HG03039 (cell line): Measurements from ENCODE around the gene GTPBP10.
A peak's percentile ranks its signal among the peaks of the same experiment; 100 is the strongest.
"Not testable (repeated sequence)": the region's sequence is repeated elsewhere in the genome, so short reads cannot be mapped to it uniquely, and the experiment has no call there.

Source experiments
- ATAC-seq: cut with Tn5 transposase; IDR thresholded peaks from one replicate; pipeline ENCODE4 v1.9.1; 2021; ENCODE audit warnings: mild to moderate bottlenecking, moderate library complexity; ENCODE audit not compliant: unreplicated experiment

GTPBP10 gene, protein sequence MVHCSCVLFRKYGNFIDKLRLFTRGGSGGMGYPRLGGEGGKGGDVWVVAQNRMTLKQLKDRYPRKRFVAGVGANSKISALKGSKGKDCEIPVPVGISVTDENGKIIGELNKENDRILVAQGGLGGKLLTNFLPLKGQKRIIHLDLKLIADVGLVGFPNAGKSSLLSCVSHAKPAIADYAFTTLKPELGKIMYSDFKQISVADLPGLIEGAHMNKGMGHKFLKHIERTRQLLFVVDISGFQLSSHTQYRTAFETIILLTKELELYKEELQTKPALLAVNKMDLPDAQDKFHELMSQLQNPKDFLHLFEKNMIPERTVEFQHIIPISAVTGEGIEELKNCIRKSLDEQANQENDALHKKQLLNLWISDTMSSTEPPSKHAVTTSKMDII

DNA sequence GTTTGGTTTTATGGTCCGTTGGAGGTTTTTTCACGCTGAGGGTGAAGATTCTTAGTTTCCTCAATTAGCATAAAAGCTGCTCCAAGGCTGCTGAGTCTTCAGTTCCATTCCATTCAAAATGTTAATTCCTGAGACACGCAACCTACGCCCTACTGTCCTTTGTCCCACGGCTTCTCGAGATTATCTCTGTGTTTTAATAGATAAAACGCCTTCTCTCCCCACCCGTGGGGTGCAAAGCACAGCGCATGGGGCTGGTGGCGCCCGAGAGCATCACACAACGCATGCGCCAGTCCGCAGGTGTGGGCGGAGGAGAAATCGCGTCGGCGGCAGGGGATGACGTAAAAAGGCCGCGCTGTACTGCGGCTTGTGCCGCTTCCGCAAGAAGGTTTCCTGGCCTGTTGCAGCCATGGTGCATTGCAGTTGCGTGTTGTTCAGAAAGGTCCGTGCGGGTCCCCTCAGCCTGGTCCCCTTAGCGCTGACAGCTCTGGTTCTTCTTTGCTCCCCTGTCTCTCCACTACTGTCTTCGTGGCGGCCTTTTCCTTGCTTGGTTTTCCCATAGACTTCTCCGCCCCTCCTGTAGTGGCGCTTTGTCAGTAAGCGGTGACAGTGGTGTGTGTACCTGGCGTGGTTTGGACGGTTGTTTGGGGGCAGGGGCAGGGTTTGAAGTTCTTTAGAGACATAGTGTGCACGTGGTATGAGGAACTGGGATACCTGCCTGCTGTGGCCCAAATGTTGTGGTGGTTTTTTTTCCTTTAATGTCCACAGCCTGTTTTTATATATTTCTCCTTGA lies at the start of gene GTPBP10:
GTPBP10 (plus strand) TSS at position 381 of the 790 bp plus-strand sequence; CDS start at position 407, 26 bp downstream.
- peak; percentile 91 for ATAC-seq

DNA sequence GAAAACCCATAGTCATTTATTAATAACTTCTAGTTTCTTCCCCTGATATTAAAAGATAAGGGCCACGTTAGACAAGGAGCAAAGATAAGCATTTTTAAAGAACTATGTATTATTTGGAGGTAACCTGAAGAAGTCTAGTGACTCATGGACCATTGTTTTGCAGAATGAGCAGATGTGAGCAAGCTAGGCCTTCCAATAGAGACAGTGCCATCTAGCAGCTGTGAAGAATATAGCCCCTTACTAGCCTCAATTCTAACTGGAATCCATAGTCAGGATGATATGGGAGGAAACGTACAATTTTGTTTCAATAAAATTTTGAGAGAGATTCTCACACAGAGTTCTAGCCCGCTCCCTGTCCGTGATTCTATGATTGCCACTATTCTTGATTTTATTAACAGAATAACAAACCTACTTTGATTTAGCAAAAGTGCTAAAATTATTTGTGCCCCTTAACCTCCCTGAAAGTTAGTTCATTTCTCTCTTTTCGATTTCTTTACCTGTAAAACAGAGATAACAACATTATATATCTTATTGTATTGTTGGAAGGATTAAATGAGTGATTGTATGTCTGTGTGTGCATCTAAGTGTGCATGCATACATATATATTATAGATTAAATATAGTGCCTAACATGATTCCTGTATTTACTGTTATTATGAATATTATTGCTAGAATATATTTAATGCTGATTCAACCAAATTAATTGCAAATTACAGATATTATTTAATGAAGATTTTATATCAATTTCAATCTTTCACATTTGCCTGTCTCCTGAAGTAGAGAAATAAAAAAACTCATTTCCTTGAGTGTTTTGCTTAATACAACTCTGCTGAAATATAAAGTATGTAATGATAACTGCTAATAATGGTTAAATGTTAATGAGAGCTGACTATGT lies 48.1 kb upstream of the GTPBP10 start:
- ATAC-seq = no peak

DNA sequence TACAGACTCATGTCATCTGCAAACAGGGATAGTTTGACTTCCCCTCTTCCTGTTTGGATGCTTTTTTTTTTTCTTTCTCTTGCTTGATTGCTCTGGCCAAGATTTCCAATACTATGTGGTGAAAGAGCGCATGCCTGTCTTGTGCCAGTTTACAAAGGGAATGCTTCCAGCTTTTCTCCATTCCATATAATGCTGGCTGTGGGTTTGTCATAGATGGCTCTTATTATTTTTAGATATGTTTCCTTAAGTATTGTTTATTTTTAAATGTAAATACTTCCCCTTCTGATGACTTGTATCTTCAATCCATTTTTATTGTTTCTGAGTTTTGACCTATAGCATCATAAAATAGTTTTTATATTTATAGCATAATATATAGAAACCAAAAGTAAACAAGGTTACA lies 43.3 kb upstream of the GTPBP10 start:
- ATAC-seq = no peak

DNA sequence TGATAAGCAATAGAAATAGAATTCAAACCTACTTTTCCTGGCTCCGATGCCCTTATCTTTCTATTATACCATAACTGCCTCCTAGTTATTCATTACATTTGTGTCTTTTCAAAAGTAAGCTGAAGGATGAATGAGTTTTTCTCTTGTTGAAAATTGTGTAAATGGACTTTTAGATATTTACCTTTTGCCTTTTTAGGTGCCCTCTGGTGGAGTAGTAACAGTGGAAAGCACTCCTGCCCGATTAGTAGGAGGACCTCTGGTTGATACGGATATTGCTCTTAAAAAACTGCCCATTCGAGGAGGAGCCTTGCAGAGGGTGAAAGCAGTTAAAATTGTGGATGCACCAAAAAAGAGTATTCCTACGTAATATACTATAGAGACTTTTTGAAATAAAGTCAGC lies 36.6 kb upstream of the GTPBP10 start:
- no peak for ATAC-seq

DNA sequence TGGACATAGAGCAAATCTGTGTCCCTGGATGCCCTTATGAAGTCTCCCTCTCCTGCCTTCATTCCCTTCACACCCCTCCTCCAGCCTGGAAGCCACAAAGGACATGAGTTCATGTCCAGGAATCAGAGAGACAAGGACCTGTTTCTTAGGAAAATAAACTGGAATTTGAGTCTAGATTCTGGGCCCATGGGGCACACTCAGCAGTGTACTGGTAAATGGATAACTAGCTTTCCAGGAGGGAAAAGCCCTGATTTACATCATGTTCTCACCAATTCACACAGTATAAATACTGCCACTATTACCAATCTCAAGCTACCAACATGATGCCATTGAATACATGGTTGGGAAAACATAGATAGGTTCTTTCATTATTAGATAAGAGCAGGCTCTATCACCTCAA lies 35.3 kb upstream of the GTPBP10 start:
- no peak for ATAC-seq

DNA sequence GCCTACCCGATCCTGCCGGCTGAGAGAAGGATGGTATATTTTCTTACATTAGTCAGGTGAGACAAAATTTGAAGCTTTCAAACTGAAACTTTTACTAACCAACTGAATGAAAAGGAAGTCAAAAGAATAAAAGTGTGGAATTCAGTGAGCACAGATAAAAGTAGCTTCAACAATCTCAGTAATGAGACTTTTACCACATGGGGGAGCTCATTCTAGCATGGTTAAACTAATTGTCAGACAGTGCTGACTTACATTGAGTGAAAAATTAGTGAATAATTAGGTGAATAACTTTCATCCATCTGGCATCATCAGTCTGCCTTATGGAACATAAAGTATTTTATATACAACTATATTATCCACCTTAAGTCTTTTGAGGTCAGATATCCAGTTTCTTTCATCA lies 33.8 kb upstream of the GTPBP10 start:
- ATAC-seq = no peak

DNA sequence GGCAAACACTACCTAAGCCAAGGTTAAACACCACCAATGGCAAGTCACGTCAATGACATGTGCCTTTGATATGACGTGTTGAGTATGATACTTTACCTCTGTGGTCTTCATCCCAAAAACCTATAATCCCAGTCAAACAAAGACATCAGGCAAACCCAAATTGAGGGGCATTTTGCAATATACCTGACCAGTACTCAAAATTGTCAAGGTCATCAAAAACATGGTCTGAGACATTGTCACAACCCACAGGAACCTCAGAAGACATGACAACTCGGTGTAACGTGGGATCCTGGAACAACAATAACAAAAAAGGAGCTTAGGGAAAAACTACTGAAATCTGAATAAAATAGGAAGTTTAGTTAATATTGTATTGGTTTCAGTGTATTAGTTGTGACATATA lies 32.6 kb upstream of the GTPBP10 start:
- ATAC-seq = no peak

DNA sequence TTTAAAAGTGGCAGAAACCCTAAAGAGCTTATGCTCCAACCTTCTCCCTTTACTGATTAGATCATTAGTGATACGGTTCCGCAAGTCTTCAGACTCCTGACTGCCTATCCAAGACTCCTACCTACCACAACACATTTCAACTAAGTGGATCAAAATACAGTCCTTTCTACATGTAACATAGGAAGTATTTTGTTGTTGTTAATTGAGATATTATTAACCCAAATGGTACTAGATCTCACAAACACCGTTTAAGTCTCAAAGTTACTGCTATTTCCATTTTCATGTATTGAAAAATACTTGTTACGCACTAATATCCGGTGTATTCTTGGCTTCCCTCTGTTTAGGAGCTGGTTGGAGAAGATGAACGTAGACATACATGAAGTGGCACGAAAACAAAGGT lies 26.5 kb upstream of the GTPBP10 start:
- ATAC-seq = no peak

DNA sequence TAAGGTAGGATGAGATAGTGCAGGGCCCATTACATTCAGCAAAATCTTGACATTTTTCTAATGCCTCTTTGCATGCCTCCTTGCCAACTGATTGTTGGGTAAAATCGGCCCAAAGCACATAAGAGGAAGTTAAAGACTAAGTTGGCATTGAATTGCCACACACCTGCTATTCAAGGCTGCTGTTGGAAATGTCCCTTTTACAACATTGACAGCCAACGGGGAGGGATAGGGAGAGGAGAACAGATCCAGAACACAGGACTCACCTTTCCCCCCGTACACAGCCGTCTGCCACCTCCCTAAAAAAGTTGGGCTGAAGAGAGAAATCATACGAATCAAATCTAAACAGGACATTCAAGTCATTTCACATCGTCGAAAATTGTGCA lies 26.1 kb upstream of the GTPBP10 start:
- no peak for ATAC-seq

DNA sequence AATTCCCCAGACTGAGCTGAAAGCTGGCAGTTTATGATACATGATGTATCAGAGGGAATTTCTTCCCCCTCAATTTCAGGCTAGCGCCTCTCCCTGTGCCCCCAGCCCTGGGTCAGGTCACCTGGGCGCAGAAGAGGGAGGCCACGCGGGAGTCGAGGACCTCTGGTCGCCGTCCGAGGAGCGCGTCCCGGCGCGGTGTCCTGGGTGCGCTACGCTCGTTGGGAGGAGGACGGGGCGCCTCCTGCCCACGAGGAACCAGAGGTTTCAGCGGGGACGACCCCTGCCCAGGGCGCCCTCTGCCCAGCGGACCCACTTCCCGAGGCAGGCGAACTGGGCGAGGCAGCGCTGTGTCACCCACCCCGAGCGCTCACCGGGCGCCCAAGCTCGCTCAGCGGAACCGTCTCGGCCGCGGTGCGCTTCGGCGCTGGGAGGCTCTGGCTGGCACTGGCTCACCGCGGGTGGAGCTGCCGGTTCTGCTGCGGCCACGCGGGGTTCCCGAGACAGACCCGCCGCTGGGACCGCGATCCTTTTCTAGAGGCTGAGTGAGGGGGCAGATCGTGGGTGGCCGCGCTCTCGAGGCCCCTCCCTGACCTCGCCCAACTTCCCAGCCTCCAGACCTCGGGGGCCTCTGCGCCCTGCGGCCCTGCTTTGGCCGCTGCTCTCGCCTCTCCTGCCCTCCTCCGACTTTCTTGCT lies 25.6 kb upstream of the GTPBP10 start, which contains the start of gene FAM237B:
FAM237B (minus strand) TSS at position 504 of the 694 bp plus-strand sequence. CDS start 1,556 bp downstream, outside the sequence.
- ATAC-seq = no peak

DNA sequence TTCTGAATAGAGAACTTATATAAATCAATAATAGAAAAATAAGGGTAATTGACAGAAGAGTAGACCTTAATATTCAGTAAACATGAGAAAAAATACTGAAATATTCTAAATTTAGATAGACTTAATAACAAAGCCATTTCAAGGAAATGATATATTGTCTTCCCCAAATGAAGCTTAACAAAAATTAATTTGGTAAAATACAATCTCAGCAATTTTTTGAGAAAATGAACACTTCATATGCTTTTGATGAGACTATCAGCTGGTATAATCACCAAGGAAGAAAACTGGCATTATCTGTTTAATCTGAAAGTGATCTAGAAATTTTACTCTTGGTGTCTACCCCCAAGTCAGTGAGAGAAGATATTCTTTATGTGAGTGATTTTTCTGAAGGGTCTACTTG lies 23.7 kb upstream of the GTPBP10 start:
- ATAC-seq = no peak

DNA sequence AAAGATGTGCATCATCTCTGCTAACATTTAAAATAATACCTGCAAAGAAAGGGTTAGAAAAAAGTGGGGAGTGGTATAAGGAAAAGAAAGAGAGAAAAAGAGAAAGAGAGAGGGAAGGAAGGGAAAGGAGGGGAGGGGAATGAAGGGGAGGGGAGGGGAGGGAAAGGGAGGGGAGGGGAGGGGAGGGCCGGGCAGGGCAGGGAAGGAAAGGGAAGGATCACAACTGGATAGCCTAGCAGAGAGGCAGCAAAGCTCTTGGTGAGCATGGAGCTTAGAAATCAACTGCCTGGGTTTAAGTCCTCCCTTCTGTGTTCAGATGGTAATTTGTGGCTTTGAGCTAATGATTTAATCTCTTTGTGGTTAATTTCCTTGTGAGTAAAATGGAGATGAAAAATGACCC lies 20.0 kb upstream of the GTPBP10 start:
- ATAC-seq = no peak

DNA sequence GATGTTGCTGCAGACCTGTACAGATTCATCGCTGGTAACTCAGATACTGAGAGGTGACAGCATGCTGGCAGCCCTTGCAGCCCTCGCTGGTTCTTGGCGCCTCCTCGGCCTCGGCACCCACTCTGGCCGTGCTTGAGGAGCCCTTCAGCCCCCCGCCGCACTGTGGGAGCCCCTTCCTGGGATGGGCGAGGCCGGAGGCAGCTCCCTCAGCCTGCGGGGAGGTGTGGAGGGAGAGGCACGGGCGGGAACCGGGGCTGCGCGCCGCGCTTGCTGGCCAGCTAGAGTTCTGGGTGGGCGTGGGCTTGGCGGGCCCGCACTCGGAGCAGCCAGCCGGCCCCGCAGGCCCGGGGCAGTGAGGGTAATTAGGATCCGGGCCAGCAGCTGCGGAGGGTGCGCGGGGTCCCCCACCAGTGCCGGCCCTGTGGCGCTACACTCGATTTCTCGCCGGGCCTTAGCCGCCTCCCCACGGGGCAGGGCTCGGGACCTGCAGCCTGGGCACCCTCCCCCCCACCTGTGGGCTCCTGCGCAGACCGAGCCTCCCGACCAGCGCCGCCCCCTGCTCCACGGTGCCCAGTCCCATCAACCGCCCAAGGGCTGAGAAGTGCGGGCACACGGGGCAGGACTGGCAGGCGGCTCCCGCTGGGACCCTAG lies 12.2 kb upstream of the GTPBP10 start:
- ATAC-seq = no peak

DNA sequence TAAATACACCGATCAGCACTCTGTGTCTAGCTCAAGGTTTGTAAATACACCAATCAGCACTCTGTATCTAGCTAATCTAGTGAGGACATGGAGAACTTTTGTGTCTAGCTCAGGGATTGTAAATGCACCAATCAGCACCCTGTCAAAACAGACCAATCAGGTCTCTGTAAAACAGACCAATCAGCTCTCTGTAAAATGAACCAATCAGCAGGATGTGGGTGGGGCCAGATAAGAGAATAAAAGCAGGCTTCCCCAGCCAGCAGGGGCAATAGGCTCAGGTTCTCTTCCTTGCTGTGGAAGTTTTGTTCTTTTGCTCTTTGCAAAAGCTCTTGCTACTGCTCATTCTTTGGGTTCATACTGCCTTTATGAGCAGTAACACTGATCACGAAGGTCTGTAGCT lies 11.6 kb upstream of the GTPBP10 start:
- not testable (repeated sequence) for ATAC-seq

DNA sequence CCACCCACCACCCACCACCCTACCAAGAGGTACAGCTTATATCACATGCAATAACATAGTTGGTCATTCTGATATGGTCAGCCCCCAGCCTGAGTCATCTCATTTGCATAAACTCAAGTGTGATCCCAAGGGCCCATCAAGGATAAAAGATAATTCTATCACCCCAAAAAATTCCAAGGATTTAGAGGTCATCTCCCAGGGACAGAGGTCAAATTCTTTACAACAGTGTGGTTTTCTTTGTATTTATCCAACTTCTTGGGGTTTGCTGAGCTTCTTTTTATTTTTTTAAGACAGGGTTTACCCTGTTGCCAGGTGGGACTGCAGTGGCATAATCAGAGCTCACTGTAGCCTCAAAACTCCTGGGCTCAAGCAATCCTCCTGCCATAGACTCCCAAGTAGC lies 9.4 kb upstream of the GTPBP10 start:
- ATAC-seq = no peak

DNA sequence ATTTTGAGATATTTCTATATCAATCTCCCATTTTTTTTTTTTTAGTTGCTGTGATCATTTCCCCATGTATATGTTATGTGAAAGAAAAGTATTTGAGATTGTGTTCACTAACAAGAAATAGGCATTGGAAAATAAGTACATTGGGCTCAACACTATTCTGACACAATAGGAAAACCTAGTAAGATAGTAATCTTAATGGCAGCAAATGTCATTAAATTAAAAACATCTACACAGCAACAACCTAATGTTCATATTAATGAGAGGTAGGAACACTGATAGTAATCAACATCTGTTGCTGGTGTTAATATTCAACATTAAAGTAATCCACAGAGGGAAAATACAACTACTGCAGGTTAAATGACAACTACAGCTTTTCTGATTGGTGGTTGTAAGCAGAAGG lies 1.5 kb upstream of the GTPBP10 start:
- no peak for ATAC-seq

DNA sequence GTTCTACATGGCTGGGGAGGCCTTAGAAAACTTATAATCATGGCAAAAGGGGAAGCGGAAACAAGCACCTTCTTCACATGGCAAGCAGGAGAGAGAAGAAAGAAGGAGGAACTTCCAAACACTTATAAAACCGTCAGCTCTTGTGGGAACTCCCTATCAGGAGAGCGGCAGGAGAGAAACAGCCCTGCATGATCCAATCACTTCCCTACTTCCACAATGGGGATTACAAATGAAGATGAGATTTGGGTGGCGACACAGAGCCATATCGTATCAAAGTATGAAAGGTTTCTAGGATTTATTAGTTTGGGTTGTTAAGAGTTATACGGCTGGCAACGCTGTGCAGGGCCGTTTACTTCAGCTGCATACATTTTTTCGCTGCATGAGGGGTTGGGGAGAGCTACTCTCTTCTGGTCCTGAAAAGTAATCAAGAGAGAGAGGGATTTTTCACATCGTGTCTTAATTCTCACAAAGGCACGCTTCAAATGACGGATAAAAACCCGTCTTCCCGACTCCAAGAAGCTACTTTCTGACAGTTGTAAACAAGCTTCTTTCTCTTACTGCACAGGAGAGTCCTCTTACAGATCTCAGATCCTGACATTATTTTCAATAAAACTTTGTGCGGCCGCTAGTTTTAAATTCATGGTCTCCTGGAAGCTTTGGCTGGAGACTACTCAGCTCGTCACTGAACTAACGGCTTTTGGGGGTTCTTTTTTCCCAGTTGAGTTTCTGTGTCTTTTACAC lies 751 bp upstream of the GTPBP10 start:
- ATAC-seq = peak; percentile 17

DNA sequence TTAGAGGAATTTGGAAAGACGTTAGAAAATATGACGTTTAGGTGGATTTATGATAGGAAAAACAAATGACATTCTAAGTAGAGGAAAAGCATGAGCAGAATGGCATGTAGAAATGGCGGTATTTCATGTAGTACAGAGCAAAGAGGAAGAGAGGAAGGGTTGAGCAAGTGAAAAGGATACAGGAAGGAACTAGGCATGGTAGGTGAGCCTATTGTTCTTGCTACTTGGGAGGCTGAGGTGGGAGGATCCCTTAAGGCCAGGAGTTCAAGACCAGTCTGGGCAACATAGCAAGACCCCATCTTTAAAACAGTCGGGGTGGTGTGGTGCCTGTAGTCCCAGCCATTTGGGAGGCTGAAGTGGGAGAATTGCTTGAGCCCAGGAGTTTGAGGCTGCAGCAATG lies 1.2 kb downstream of the GTPBP10 start:
- no peak for ATAC-seq

DNA sequence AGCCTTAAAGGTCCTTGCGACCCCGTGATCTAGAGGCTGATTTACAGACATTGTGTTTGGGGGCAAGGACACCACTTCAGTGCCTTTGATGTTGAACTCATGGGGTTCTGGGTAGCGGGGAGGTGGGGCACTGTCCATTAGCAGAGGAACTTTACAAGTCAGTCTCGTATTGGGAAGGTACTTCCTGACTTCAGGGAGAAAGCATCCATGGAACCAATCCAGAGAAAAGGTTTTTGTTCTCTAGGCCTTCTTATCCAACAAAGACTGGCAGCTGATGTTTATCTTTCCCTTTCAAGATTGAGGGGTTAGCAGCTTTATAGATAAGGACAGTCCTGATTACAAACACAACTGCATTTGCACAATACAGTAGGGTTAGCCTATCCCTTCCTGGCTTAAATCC lies 2.8 kb downstream of the GTPBP10 start:
- no peak for ATAC-seq
